GM19468 (cell line): ENCODE data around the gene GPR61.

ENCODE experiments used
- ATAC-seq: cut with Tn5 transposase; IDR thresholded peaks from one replicate; pipeline ENCODE4 v1.9.1; 2021; ENCODE audit warnings: mild to moderate bottlenecking, moderate library complexity, moderate number of reproducible peaks; ENCODE audit not compliant: unreplicated experiment; ENCODE audit errors: extremely low read depth

The GPR61 gene

DNA sequence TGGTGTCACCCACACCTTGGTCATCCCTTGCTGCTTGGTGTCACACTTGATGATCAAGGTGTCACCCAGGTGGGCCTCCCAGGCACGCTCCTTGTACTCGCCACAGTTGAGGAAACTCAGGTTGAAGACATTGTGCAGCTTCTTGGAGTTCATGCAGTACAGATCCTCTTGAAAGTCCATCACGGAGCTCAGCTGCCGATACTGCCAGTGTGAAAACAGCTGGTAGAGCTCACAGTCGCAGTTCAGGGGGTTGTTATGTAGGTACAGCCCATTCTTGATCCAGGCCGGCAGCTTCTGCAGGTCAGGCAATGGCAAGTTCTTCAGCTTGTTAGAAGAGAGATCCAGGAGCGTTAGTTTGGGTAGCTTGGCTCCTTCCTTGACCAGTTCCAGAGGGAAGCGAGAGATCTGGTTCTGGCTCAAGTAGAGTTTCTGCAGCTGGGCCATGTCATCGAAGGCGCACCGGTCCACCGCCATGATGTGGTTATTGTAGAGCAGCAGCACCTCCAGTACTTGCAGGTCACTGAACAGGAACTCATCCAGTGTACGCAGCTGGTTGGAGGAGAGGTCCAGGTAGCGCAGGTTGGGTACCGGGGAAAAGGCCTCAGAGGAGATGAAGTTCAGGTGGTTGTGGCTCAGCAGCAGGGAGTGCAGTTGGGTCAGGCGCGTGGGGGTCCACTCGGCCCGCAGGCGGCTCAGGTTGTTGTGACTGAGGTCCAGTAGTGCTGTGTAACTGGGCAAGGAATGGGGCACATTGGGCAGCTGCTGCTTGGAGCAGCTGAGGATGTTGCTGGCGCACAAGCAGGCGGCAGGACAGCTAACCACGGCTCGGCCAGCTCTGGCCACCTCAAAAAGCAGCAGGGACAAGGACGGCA is 31.4 kb upstream of the GPR61 start:
- ATAC-seq, result no peak

DNA sequence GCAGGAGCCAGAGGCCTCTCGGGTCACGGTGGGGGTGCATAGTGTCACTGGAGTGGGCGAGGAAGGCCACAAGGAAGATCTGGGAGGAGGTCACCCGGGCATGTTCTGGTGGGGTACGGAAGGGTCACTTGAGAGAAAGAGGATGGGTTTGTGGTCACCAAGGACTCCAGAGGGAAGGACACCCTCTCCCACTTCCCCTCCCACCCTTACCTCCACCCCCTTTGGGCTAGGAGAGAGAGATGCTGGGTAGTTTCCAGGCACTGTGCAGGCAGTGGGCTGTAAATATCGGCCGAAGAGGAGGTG is 30.8 kb upstream of the GPR61 start:
- no peak for ATAC-seq

DNA sequence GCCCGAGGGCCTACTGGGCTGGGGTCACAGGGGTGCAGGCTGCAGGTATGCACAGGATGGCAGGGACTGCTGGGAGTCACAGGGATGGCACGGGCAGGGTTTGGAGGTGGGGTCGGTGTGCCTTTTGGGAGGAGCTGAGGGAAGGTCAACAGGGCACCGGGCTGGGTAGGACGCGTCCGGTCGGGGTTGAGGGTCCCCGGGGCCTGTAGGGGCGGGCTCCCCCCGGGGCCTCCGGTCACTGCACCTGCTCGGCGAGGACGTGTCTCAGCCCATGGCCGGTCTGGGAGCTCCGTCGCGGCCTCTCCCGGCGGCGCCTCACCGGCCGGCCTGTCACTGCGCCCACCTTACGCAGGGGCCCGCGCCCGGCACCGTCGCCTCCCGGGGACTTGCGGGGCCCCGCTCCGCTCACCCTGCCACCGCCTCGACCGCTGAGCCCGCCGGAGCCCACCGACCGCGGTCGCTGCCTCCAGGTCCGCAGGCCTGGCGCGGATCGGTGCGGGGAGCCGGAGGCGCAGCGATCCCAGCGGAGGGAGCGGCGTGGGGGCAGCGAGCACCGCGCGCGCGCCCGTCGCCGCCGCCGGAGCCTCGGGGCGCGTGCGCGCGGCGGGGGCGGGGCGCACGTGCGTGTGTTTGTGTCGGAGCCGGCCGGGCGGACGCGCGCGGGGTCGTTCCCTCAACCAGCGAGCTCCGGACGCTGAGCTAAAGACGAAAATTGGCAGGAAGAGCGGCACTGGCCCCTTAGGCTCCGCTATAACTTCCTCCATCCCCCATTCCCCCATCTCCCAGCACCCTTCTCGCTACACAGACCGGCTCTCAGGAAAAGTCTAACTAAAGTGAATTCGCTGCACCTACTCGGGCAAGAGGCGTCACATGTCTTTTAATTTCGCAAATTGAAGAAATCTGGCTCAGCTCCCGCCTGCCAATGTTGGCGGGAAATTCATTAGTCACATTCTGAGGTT is 30.2 kb upstream of the GPR61 start, which contains the start of gene AMIGO1:
TSS of gene AMIGO1 (minus strand) at position 552 of the 959 bp plus-strand sequence. CDS start 815 bp downstream, outside the sequence.
- ATAC-seq, result no peak

DNA sequence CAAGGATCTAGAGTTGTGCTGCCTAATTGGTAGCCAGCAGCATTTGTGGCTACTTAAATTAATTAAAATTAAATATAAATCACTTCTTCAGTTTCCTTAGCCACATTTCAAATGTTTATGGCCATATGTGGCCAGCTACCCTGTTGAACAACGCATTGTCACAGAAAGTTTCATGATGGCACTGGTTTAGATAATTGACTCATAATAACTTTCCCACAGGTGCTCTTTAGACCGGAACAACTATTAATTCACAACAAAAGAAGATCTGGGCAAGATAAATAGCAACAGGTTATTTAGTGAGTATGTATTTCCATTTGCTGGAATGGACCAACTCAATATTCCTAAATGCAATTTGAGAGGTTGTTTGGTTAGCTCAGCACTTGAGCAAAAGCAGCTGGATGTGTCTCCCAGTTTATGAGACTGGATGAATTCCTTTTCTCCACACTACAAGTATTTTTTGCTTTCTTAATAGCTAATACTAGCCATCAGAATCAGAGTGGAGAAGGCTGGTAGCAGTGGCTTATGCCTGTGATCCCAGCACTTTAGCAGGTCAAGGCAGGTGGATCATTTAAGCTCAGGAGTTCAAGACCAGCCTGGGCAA is 26.5 kb upstream of the GPR61 start:
- no peak for ATAC-seq

DNA sequence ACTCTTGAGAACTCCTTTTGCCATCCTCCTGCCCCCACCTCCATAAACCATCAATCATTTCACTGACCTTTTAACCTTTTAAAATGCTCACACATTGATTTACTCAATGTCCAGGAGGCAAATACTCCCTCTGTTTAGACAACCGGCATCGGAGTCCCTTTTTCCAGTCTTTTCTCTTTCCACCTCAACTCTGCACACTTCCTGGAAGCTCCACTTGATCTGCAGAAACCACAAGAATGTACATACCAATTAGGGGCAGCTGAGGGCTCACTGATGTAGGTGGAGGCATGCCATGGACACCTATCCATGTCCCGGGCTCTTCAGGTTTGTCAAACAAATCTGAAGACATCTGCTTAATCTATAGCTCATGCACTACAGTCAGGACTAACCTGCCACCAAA is 24.8 kb upstream of the GPR61 start:
- ATAC-seq, result no peak

DNA sequence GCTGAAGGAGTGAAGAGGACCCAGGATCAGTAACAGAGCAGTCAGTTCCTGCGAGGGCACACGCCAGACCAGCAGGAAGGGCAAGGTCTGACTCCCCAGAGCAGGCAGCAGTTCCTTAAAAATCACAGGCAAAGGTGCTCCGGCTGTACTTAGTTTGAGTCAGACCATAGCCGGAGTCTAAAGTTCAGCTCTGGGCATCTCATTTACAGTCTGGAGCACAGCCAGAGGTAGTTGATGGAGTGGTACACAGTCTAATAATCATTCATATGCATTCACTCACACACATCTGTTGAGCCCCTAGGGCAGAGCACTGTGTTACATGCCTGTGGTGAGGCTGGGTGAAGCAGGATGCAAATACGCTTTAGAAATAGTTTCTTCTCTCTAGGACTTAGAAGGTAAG is 22.8 kb upstream of the GPR61 start:
- ATAC-seq, result no peak

DNA sequence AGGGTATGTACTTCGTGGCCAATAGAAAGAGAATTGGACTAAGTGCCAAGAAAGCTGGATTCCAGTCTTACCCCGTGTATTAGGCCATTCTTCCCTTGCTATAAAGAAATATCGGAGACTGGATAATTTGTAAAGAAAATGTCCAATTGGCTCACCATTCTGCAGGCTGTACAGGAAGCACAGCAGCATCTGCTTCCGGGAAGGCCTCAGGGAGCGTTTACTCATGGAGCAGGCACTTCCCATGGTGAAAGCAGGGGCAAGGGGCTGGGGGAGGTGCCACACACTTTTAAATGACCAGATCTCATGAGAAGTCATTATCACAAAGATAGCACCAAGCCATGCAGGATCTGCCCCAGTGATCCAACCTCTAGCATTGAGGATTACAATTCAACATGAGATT is 22.3 kb upstream of the GPR61 start:
- ATAC-seq, result no peak

DNA sequence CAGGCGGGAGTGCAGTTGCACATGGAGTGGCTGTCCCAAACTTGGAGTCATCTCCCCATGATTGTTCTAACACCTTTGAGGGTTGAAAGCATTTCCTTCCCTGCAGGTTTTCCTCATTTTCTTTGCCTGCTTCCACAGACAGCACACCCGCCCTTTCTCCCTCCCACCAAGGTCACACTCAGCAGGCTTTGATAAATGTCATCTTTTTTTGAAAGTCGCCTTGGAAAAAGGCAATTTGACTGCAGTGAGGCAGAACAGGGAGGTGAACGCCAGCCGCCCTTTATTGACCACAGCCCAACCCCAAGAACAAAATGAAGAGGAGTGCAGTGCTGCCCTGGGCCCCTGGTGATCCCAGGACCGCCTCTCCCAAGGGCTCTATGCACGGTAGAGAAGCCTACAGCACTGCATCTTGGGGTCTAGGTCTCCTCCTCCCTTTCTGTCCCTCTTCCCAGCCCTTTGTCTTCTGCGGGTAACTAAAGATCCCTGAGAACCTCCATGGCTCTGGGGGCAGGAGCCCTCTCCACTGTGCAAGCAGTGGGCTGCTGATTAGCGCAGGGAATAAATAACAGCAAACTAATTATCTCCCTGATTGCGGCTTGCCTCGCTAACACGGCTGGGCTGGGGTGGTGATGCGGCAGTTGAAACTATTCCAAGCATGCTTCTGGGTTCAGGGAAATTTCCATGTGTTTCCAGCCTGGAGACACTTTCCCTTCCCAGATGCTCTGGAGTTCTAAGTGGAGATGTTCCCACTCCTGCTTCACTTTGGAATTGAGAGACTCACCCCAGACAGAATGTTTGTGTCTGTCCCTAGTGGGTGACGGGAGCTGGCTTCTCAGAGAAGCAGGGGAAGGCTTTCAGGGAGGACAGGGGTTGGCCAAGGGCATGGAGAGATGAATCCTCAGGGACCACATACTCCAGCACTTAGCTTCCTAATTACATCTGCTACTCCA is 18.4 kb upstream of the GPR61 start:
- no peak for ATAC-seq

DNA sequence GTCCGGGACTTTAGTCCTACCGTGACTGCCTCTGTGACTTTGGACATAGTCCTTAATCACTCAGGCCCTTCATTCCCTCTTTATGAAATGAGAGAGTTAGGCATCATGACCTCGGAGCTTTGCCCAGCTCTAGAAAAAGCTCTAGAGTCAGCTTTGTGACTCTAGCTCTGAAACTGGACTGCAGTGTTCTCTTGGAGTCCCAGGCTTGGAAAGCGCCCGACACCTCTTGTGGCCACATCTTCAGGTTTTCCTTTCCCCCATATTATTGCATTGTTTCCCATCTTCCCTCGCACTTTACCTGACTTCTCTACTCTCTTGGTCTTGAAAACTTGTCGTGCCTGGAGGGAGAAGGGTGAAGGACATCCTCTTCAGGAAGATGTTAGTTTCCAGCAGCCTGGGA is 17.6 kb upstream of the GPR61 start:
- no peak for ATAC-seq

DNA sequence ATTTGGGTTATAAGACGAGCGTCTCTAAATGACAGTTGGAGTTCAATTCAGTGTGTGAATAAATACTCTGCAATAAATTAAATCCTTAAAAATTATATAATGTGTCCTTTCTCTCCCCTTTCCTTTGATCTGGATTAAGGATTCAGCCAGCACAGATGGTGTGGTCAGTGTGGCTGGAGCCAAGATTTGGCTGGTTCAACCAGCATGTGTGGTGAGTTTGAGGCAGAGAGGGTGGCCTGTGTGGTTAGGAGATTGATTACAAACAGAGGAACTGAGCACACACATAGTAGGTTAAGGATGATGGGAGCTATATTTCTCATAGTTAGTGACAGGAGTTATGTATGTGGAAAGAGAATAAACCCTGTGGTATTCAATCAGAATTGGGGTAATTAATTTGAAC is 16.0 kb upstream of the GPR61 start:
- ATAC-seq, result no peak

DNA sequence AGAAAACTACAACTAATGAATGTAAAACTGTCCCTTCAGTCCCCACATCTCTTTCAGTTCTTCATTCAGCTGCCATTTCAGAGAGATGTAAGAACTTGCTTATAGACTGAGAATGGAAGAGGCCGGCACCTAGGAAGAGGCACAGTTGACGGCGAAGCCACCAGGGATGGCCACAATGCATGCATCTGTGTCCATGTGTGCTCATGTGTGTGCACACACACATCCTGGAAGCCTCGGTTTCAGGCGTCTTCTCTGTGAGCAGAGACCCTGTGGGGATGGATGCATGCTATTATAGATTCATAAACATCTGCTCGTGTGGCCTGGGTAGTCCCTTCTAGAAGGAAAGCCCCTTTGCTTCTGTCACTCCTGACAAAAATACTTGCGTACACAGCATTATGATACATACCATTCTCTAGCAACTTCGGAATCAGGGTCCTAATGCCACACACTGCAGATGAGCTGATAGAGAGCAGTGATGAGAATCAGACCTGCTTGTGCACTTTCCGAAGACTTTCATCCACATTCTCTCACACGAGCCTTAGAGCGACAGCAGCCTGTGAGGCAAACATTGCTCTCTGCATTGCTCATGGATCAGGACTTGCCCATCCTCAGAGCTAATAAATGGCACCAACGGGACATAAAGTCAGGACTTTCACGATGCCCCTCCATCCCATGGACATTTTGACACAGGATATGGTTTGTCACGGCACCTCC is 12.4 kb upstream of the GPR61 start:
- ATAC-seq, result no peak

DNA sequence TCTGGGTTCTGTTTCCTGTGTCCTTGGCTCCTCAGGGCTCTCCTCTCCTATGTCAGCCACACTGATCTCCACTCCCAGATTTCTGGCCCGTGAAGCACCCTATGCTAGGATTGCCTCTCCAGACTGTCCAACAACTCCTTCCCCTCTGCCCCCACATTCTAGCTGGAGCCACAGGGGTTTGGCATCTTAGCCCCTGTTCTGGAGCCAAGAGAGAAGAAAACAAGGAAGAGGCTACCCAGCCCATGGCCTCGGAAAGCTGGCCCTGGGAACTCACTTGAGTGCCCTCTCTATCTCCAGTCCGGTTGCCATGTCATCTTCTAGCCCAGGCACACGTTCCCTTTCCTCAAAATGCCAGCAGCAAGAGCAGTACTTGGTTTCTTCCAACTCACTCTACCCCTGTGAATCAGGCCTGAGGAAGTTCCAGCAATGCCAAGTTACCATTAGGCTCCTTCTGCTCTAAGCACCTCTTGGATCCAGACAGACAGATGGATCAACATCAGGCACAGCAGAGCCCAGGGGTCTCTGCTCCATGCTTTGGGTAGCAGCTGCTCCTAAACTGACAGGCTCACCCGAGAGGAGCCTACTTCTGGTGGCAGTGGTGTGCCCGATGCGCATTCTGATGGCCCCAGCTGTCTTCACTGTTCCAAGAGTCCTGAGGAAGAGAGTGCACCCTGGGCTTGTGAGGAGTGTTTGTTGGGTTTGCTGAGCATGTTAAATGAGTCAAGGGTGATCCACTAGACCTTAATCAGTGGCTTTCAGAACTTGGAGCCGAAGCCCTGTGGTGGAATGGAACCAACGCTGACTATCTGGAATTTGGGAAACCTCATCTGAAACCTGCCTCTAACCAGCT is 11.6 kb upstream of the GPR61 start:
- no peak for ATAC-seq

DNA sequence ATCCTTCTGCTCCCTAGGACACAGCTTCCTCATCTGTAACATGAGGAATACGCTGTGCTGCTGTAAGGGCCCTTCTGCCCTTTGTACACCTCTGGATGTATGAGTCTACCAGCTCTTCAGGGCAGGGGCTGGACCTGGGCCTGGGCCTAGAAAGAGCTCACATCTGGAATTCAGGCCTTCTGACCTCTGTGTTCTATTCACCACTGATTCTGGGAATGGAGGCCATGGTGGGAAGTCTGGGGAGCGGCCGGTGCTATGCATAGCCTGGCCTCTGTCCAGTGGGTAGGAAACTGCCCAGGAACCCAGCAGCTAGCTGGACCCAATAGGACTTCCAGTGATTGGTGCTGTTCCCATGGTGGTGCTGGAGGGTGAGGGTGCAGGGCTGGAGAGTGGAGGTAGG is 11.0 kb upstream of the GPR61 start:
- ATAC-seq, result no peak

DNA sequence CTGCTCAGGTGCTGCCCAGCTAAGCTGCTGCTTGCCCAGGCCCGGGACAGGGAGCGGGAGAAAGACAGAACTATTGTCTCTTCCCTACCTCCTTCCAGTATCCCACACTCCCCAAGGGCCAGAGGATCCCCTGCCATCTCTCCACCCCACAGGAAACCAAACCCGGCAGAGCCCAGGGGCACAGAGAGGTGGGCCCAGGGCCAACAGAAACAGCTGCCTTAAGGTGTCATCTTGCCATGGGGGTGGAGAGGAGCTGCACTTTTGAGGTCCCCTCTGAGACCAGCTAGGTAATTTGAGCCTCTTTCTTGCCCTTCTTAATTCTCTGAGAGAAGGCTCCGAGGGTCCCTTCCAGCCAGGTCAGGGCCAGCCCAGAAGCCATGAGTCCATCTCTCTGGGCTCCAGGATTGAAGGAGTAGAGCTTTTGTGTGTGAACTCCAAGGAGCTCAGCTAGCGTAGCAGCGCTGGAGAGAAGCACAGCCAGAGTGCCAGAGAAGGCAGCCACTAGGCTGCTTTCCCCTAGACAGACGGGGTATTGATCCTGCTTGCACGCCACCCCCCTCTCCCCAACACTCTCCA is 9.7 kb upstream of the GPR61 start:
- no peak for ATAC-seq

DNA sequence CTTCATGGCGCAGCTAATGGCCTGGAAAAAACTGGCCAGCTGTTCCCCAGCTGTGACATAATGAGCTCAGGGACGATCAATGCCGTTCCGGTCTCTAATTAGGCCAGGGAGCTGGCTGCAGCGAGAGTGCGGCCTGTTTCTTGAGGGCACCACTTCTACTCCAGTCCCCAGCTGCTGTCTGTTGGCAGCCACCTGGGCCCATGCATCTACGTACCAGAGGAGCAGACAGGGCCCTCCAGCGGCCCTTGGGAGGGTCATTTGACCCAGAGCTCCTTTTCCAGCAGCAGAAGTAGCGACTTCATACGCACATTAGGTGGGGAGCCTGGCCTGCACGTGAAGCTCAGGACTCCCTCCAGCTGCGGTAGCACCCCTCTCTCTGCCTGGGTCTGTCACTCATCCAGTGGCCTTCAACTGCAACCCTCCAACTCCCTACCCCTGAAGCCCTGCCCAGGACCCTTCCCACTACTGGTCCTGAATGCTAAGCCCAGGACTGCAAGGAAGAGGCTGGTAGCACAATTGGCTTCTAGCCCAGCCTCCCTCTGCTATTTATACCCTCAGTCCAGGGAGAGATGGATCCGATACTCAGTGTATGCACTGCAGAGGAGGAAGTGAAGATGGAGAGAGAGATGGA is 9.1 kb upstream of the GPR61 start:
- ATAC-seq, result no peak

DNA sequence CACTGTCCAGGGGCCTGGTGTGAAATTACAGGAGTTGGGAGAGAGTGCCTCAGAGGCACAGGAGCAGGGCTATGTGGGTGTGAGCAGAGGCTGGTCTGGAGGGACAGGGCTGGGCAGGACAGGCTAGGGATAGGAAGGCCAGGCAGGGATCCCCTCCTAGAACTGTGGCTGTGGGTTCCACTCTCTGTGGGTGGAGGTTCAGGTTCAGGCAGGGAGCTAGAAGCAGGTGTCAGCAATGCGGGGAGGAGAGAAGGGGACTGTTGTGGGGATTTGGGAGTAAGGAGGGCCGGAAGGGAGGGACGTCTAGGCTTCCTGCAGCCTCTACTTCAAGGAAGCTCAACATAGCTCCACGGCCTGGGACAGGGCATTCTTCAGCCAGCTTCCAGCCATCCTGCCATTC is 8.3 kb upstream of the GPR61 start:
- ATAC-seq, result no peak

DNA sequence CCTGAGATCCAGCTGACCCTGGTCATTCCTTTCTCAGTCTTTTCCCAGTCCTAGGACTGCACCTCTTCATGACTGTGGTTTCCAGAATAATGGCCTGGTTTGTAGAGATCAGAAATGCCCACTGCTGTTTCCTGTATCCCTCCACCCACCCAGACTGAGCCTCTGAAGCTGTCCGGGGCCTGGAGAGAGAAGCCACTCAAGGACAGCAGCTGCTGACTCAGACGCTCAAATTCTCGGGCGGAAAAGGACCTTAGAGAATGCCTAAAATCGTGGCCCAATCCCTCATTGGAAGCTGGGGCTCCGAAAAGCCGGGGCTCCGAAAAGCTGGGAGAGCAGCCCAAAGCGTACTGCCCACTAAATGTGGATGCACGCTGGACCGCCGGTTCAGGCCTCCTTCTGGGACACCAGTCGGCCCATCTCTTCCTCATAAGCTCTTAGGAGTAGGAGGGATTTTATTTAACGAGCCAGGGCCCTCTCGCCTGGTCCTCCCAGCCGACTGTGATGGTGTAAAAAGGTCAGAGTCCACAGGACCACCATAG is 7.8 kb upstream of the GPR61 start:
- ATAC-seq, result no peak
